Calu3 (cell line): ENCODE data around the gene HBS1L. TPM values are rescaled to one million over a fixed set of nuclear protein-coding genes. Genes with fewer than 3 reads are reported as not detected.
A peak's percentile ranks its signal among the peaks of the same experiment; 100 is the strongest.

ENCODE experiments used
- BruUV-seq: library from RNA; stranded (reverse); fragments of 400-500 nt; replicated peaks from 2 replicates; lab custom pipeline; 2021; lab: Mats Ljungman, UMichigan
- CTCF ChIA-PET: fragments of 300-600 bp; sonication (Branson Sonifier 250); formaldehyde crosslinking; loops from one replicate; lab custom pipeline; 2022; ENCODE audit warnings: antibody characterized with exemption; lab: Charles Lee
- DNase-seq: peaks from one replicate; pipeline ENCODE4 v3.0.0; 2022
- H3K27ac Mint-ChIP-seq: one replicate; pipeline ENCODE4 v1.8.0; 2022; ENCODE audit warnings: mixed read lengths; ENCODE audit not compliant: unreplicated experiment
- H3K27me3 Mint-ChIP-seq: one replicate; pipeline ENCODE4 v1.8.0; 2022; ENCODE audit warnings: mixed read lengths; ENCODE audit not compliant: unreplicated experiment
- H3K36me3 Mint-ChIP-seq: one replicate; pipeline ENCODE4 v1.8.0; 2022; ENCODE audit warnings: mild to moderate bottlenecking, moderate library complexity, mixed read lengths; ENCODE audit not compliant: insufficient read depth, unreplicated experiment
- H3K4me1 Mint-ChIP-seq: one replicate; pipeline ENCODE4 v1.8.0; 2022; ENCODE audit warnings: mild to moderate bottlenecking, low read depth, mixed read lengths; ENCODE audit not compliant: unreplicated experiment
- H3K4me3 Mint-ChIP-seq: one replicate; pipeline ENCODE4 v1.8.0; 2022; ENCODE audit warnings: mild to moderate bottlenecking, low read depth, moderate library complexity, mixed read lengths; ENCODE audit not compliant: unreplicated experiment
- H3K9me3 Mint-ChIP-seq: one replicate; pipeline ENCODE4 v1.8.0; 2022; ENCODE audit warnings: low read depth, mixed read lengths; ENCODE audit not compliant: unreplicated experiment
- intact Hi-C: fragments of 100-400 bp; cut with micrococcal nuclease; formaldehyde crosslinking; loops from one replicate; pipeline ENCODE4 v1.10.0; 2022; ENCODE audit not compliant: unreplicated experiment
- total RNA-seq: library from RNA; stranded (reverse); gene quantifications from 2 replicates; pipeline ENCODE4 v1.2.3, GENCODE V29; 2022
- TF ChIP-seq, protein P1 (sequence below): fragments of 200-600 bp; IDR thresholded peaks from one replicate; pipeline ENCODE4 v1.8.0; 2022; ENCODE audit warnings: antibody characterized with exemption; ENCODE audit not compliant: unreplicated experiment

The HBS1L gene
- total RNA-seq, 1 experiment from 2014 or later, result 50.0 TPM

DNA sequence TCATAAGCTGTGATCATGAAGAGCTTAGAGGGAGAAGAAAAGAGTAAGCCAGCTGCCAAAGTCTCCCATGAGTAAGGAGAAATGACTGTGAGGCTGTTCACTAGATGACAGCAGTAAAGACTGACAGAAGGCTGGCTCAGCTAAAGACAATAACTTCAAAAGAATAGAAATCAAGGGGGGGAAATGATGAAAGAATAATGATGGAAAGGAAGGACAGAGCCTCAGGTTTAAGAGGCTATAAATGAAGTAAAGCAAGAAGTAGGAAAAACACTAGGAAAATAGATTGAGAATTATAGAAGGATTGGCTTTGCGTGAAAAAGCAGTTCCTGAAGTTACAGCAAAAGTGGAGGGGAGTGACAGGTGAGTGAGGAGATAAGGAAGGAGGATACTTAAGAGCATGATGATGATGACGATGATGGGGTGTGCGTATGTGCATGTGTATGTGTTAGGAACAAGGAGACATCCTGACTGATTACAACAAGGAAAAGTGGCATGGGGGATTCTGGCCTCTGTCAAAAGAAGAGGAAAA is 48.2 kb downstream of the HBS1L start:
- peaks cover 8% of the 10 kb centered on the region for H3K4me1 Mint-ChIP-seq
- no peak overlapping the region for H3K27ac Mint-ChIP-seq
- no peak overlapping the region for H3K4me3 Mint-ChIP-seq
- TF ChIP-seq, protein P1, sequence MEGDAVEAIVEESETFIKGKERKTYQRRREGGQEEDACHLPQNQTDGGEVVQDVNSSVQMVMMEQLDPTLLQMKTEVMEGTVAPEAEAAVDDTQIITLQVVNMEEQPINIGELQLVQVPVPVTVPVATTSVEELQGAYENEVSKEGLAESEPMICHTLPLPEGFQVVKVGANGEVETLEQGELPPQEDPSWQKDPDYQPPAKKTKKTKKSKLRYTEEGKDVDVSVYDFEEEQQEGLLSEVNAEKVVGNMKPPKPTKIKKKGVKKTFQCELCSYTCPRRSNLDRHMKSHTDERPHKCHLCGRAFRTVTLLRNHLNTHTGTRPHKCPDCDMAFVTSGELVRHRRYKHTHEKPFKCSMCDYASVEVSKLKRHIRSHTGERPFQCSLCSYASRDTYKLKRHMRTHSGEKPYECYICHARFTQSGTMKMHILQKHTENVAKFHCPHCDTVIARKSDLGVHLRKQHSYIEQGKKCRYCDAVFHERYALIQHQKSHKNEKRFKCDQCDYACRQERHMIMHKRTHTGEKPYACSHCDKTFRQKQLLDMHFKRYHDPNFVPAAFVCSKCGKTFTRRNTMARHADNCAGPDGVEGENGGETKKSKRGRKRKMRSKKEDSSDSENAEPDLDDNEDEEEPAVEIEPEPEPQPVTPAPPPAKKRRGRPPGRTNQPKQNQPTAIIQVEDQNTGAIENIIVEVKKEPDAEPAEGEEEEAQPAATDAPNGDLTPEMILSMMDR, result no peak
- CTCF ChIA-PET, result no interaction called here
- no TSS peak for BruUV-seq
- no peaks in the 10 kb centered on the region for H3K27me3 Mint-ChIP-seq
- H3K36me3 Mint-ChIP-seq, result no peaks in the 10 kb centered on the region
- intact Hi-C loops, result no loop called here
- H3K9me3 Mint-ChIP-seq, result no peaks in the 10 kb centered on the region
- DNase-seq, result no peak

DNA sequence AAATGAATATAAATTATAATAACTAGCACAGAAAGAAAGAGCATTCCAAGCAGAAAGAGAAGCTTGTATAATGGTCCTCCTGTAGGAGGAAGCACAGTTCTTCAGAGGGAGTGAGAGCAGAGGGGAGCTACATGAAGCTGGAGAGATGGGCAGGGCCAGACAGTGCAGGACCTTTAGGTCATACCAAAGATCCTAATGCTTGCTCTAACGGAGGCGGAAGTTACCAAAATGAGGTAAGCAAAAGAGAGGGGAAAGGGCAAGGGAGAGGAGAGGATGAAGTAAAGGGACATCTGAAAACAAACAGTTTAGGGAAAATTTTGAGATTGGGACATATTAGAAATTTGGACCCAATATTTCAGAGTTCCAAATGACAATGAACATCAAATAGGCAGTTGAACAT is 50.2 kb downstream of the HBS1L start:
- Mint-ChIP-seq H3K4me1 (peaks cover 8% of the 10 kb centered on the region), H3K36me3 (no peaks in the 10 kb centered on the region), H3K27me3 (no peaks in the 10 kb centered on the region), H3K27ac (no peak overlapping the region), H3K9me3 (no peaks in the 10 kb centered on the region), H3K4me3 (no peak overlapping the region)
- BruUV-seq, result no TSS peak
- TF ChIP-seq, protein P1, result no peak
- no peak for DNase-seq
- intact Hi-C loops, result no loop called here
- CTCF ChIA-PET, result interaction anchor here (0.7 to 1.4 kb wide), 2 partner anchors 9 to 58 kb away, joined by 3 read pairs; no protein-coding TSS in a partner anchor

DNA sequence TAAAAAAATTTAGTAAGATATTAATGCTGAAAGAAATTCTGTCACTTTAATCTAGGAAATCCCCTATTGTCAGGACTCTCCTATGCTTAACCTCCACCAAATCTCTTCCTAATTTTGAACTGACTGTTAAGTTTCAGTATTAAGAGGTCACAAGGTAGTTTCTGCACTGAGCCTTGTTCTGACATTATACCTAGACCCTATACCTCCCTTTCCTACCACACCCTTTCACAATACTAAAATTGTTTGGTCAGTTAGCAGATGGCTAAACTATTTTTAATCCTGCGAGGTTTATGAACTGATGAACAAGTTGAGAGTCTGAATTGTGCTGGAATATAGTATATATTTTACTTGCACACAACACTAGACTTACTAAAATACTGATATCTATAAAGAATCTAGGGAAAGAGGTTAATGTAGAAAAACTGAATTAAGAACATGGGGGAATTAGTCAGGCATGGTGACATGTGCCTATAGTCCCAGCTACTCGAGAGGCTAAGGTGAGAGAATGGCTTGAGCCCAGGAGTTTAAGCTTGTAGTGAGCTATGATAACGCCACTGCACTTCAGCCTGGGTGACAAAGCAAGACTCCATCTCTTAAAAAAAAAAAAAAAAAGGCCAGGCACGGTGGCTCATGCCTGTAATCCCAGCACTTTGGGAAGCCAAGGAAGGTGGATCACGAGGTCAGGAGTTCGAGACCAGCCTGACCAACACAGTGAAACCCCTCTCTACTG is 51.5 kb downstream of the HBS1L start:
- intact Hi-C loops, result no loop called here
- BruUV-seq, result no TSS peak
- Mint-ChIP-seq H3K4me1 (no peaks in the 10 kb centered on the region), H3K9me3 (no peaks in the 10 kb centered on the region), H3K27me3 (no peaks in the 10 kb centered on the region), H3K36me3 (no peaks in the 10 kb centered on the region), H3K27ac (no peak overlapping the region), H3K4me3 (no peak overlapping the region)
- TF ChIP-seq, protein P1, result no peak
- CTCF ChIA-PET, result interaction anchor here (0.6 to 1.4 kb wide), 3 partner anchors 8 to 141 kb away, joined by 3 read pairs; no protein-coding TSS in a partner anchor
- DNase-seq, result no peak

DNA sequence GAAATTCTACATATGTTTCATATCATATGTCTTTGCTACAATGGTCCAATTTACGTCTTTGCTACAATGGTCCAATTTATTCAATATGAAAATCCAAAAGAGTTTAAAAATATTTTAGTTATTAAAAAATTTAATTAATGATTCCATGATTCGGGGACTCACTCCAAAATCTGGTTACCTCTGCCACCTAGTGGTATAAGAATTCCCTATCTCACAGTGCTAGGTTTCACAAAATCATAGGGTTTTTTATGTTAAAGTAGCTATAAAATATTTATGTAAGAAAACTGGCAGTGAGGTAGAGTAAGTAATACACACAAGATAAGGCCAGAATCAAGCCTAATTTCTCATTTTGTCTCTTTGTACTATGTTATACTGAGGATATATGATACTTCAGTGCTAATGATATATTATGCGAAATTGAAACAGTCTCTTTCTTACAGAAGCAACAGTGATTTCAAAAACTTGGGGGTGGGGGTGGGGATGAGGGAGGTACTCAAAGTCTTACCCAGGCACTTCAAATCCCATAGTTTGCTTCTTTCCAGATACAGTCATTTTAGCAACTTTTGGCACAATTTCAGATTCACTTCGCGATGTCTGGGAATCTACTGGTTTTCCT is 52.3 kb downstream of the HBS1L start:
- no TSS peak for BruUV-seq
- Mint-ChIP-seq H3K27ac (no peak overlapping the region), H3K4me1 (no peaks in the 10 kb centered on the region), H3K4me3 (no peak overlapping the region), H3K9me3 (no peaks in the 10 kb centered on the region), H3K27me3 (no peaks in the 10 kb centered on the region), H3K36me3 (no peaks in the 10 kb centered on the region)
- TF ChIP-seq, protein P1, result peak; percentile 16
- intact Hi-C loops, result no loop called here
- DNase-seq, result no peak
- CTCF ChIA-PET, result interaction anchor here (0.6 kb wide), 2 partner anchors 142 to 984 kb away, joined by 3 to 5 read pairs; no protein-coding TSS in a partner anchor
